GM23338 (cell line): ENCODE data around the gene DLL4. TPM values are rescaled to one million over a fixed set of nuclear protein-coding genes. Genes with fewer than 3 reads are reported as not detected.

ENCODE experiments used
- ATAC-seq: fragments of 200-7000 bp; cut with Tn5 transposase; 3 replicates; pipeline ENCODE4 v1.9.1; 2020
- DNase-seq: peaks from one replicate; pipeline ENCODE4 v3.0.0-alpha.2; 2015; ENCODE audit warnings: low spot score
- H2AFZ ChIP-seq: fragments of 200-600 bp; sonication (generic); 2 replicates; pipeline ENCODE4 v1.8.0; 2016; ENCODE audit warnings: antibody characterized with exemption, mild to moderate bottlenecking, moderate library complexity
- H3F3A ChIP-seq: fragments of 200-600 bp; sonication (generic); replicated peaks from 2 replicates; pipeline ENCODE4 v1.8.0; 2017; ENCODE audit warnings: antibody characterized with exemption, mixed run types, low read depth
- H3K27ac ChIP-seq: fragments of 200-600 bp; sonication (generic); 2 replicates; pipeline ENCODE4 v1.6.1; 2016; ENCODE audit warnings: low read depth
- H3K27me3 ChIP-seq: fragments of 200-600 bp; sonication (generic); 2 replicates; pipeline ENCODE4 v1.8.0; 2016; ENCODE audit warnings: mild to moderate bottlenecking, mixed run types, moderate library complexity; ENCODE audit not compliant: insufficient read depth
- H3K36me3 ChIP-seq: fragments of 200-600 bp; sonication (generic); 2 replicates; pipeline ENCODE4 v1.8.0; 2016; ENCODE audit warnings: mild to moderate bottlenecking; ENCODE audit not compliant: insufficient read depth
- H3K4me1 ChIP-seq: fragments of 200-600 bp; sonication (generic); 2 replicates; pipeline ENCODE4 v1.8.0; 2016; ENCODE audit warnings: mild to moderate bottlenecking, moderate library complexity; ENCODE audit not compliant: insufficient read depth
- H3K4me2 ChIP-seq: fragments of 200-600 bp; sonication (generic); 2 replicates; pipeline ENCODE4 v1.7.1; 2017; ENCODE audit warnings: mixed run types
- H3K4me3 ChIP-seq: fragments of 200-600 bp; sonication (generic); 2 replicates; pipeline ENCODE4 v1.6.1; 2016; ENCODE audit warnings: mixed run types
- H3K79me2 ChIP-seq: fragments of 200-600 bp; sonication (generic); replicated peaks from 2 replicates; pipeline ENCODE4 v1.8.0; 2017; ENCODE audit warnings: mild to moderate bottlenecking; ENCODE audit not compliant: insufficient read depth
- H3K9me2 ChIP-seq: fragments of 200-600 bp; sonication (generic); 2 replicates; pipeline ENCODE4 v1.8.0; 2017; ENCODE audit not compliant: insufficient read depth
- H4K20me1 ChIP-seq: fragments of 200-600 bp; sonication (generic); replicated peaks from 2 replicates; pipeline ENCODE4 v1.8.0; 2017; ENCODE audit warnings: mild to moderate bottlenecking; ENCODE audit not compliant: insufficient read depth
- H3K27ac Mint-ChIP-seq: 2 replicates; pipeline ENCODE4 v1.8.0; 2020; ENCODE audit warnings: inconsistent platforms, mild to moderate bottlenecking, moderate library complexity, mixed read lengths
- H3K27me3 Mint-ChIP-seq: 3 replicates; pipeline ENCODE4 v1.8.0; 2022; ENCODE audit warnings: low read depth, mild to moderate bottlenecking, moderate library complexity, mixed read lengths, inconsistent platforms; ENCODE audit not compliant: insufficient read depth, poor library complexity
- H3K36me3 Mint-ChIP-seq: 3 replicates; pipeline ENCODE4 v1.8.0; 2021; ENCODE audit warnings: low read depth, mild to moderate bottlenecking, inconsistent platforms, moderate library complexity, mixed read lengths
- H3K4me1 Mint-ChIP-seq: 3 replicates; pipeline ENCODE4 v1.8.0; 2020; ENCODE audit warnings: mild to moderate bottlenecking, inconsistent platforms, mixed read lengths
- H3K4me3 Mint-ChIP-seq: 3 replicates; pipeline ENCODE4 v1.8.0; 2021; ENCODE audit warnings: moderate library complexity, mild to moderate bottlenecking, inconsistent platforms, mixed read lengths
- H3K9me3 Mint-ChIP-seq: 3 replicates; pipeline ENCODE4 v1.8.0; 2020; ENCODE audit warnings: moderate library complexity, mild to moderate bottlenecking, inconsistent platforms, mixed read lengths
- CREB1 ChIP-seq: fragments of 250-450 bp; sonication (Bioruptor Pico); IDR thresholded peaks from 2 replicates; pipeline ENCODE4 v1.5.0; 2020; ENCODE audit warnings: low read depth, mild to moderate bottlenecking, moderate library complexity
- ETS1 ChIP-seq: IDR thresholded peaks from 2 replicates; pipeline ENCODE4 v1.6.1; 2016; ENCODE audit warnings: antibody characterized with exemption
- EZH2 ChIP-seq: fragments of 200-600 bp; sonication (generic); IDR thresholded peaks from one replicate; pipeline ENCODE4 v1.8.0; 2017; ENCODE audit warnings: antibody characterized with exemption, mild to moderate bottlenecking, low read depth; ENCODE audit not compliant: unreplicated experiment
- JUNB ChIP-seq: IDR thresholded peaks from one replicate; pipeline ENCODE4 v1.6.1; 2016; ENCODE audit warnings: antibody characterized with exemption; ENCODE audit not compliant: unreplicated experiment
- POLR2AphosphoS5 ChIP-seq: IDR thresholded peaks from 2 replicates; pipeline ENCODE4 v1.6.1; 2016; ENCODE audit warnings: antibody characterized with exemption, low read depth
- ZNF114 ChIP-seq: fragments of 250-450 bp; sonication (Bioruptor Pico); IDR thresholded peaks from 2 replicates; pipeline ENCODE4 v1.5.0; 2020; ENCODE audit warnings: mild to moderate bottlenecking, moderate library complexity
- ZNF462 ChIP-seq: fragments of 250-450 bp; sonication (Bioruptor Pico); IDR thresholded peaks from 2 replicates; pipeline ENCODE4 v1.5.0; 2020; ENCODE audit warnings: mild to moderate bottlenecking, moderate library complexity
- polyA plus RNA-seq: library from polyadenylated mRNA; unstranded; fragments of >200 nt; fragmentation: Nextera tagmentation; extraction: Ambion mirVana; gene quantifications from 2 replicates; pipeline ENCODE4 v1.2.1, GENCODE V29; 2016
- total RNA-seq: library from RNA; depleted of rRNA; stranded (reverse); fragments of >200 nt; shearing (Covaris generic); gene quantifications from 2 replicates; pipeline ENCODE4 v1.2.3, GENCODE V29; 2014

The DLL4 gene
- total and polyA plus RNA-seq, 2 experiments from 2014 or later: 0.31 to 0.99 TPM

GRCh38 chr15:40952301-40952900, 23.3 kb downstream of the DLL4 start:
- peak overlapping the region; percentile 98 for H3K4me3 ChIP-seq
- peak overlapping the region; percentile 98 for H3K27ac ChIP-seq
- Mint-ChIP-seq H3K9me3 (no peaks in the 10 kb centered on the region; the same call in none of the 3 replicates), H3K4me3 (peak overlapping the region; percentile 94), H3K27me3 (peaks cover 30% of the 10 kb centered on the region), H3K36me3 (peaks cover 43% of the 10 kb centered on the region), H3K4me1 (peaks cover 48% of the 10 kb centered on the region), H3K27ac (peak overlapping the region; percentile 100)
- peaks cover 31% of the 10 kb centered on the region for H3K79me2 ChIP-seq
- peaks cover 20% of the 10 kb centered on the region for H3F3A ChIP-seq
- no peaks in the 10 kb centered on the region; the same call in 1 of the 2 replicates for H4K20me1 ChIP-seq
- no peaks in the 10 kb centered on the region for H3K27me3 ChIP-seq
- DNase-seq (peak; percentile 88), ATAC-seq (peak; percentile 58)
- H3K36me3 ChIP-seq: peaks cover 7% of the 10 kb centered on the region
- peak overlapping the region; percentile 81 for H3K4me2 ChIP-seq
- peaks cover 34% of the 10 kb centered on the region for H3K4me1 ChIP-seq
- no peak overlapping the region for H2AFZ ChIP-seq
- no peaks in the 10 kb centered on the region for H3K9me2 ChIP-seq
- TF ChIP-seq EZH2 (no peak), POLR2AphosphoS5 (no peak; the same call in 1 of the 2 replicates)

- Histone ChIP-seq H3F3A (peaks cover 26% of the 10 kb centered on the region), H3K4me3 (peak within 1 kb of the TSS; percentile 98), H3K4me1 (peaks cover 34% of the 10 kb centered on the region), H3K27ac (peak within 1 kb of the TSS; percentile 98), H4K20me1 (no peaks in the 10 kb centered on the region; the same call in 1 of the 2 replicates), H3K79me2 (peaks cover 31% of the 10 kb centered on the region), H3K36me3 (peaks cover 7% of the 10 kb centered on the region), H3K9me2 (no peaks in the 10 kb centered on the region), H2AFZ (no peak within 1 kb of the TSS), H3K27me3 (no peaks in the 10 kb centered on the region), H3K4me2 (peak within 1 kb of the TSS; percentile 88)
- H3K4me1 Mint-ChIP-seq: peaks cover 53% of the 10 kb centered on the region
- TF ChIP-seq CREB1 (CRISPR knock-in tag): peak; percentile 72
- TF ChIP-seq ZNF114: peak; percentile 92
- TF ChIP-seq POLR2AphosphoS5: peak; percentile 96
- no peak; the same call in 1 of the 2 replicates for TF ChIP-seq ETS1
- peaks cover 30% of the 10 kb centered on the region for H3K27me3 Mint-ChIP-seq
- peak; percentile 83 for ATAC-seq
- H3K27ac Mint-ChIP-seq: peak within 1 kb of the TSS; percentile 100
- H3K36me3 Mint-ChIP-seq: peaks cover 48% of the 10 kb centered on the region
- H3K4me3 Mint-ChIP-seq: peak within 1 kb of the TSS; percentile 94
- peak; percentile 99 for DNase-seq
- H3K9me3 Mint-ChIP-seq: no peaks in the 10 kb centered on the region; the same call in none of the 3 replicates
Observed at GRCh38 chr15:40952901-40953712, 24.0 kb downstream of the DLL4 start, which contains the start of gene CHAC1. TSS of gene CHAC1 (plus strand) at chr15:40953471. CDS start at chr15:40953584, 113 bp downstream.

DNA sequence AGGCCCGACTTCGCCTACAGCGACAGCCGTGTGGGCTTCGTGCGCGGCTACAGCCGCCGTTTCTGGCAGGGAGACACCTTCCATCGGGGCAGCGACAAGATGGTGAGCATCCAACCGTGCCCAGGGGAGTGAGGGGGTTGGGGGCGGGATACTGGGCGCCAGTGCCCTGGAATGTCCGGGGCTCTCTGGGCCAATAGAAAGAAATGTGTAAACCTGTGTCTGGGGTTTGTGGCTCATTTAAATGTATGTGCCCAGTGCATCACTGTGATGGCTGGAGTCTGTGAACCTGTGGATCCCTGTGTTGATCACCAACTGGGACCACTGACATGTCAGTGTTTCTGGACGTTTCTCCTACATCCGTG, 24.6 kb downstream of the DLL4 start:
- peak overlapping the region; percentile 36 for H3K27ac ChIP-seq
- DNase-seq: peak; percentile 44
- TF ChIP-seq ZNF462 (CRISPR knock-in tag) (no peak), POLR2AphosphoS5 (no peak; the same call in 1 of the 2 replicates), ZNF114 (no peak), JUNB (no peak)

More for the DNA sequence above, 24.6 kb downstream of the DLL4 start:
- no peak overlapping the region for H2AFZ ChIP-seq
- H3F3A ChIP-seq: peaks cover 26% of the 10 kb centered on the region
- no peaks in the 10 kb centered on the region for H3K9me2 ChIP-seq
- no peaks in the 10 kb centered on the region; the same call in none of the 3 replicates for H3K9me3 Mint-ChIP-seq
- H3K27me3 ChIP-seq: no peaks in the 10 kb centered on the region
- peaks cover 31% of the 10 kb centered on the region for H3K79me2 ChIP-seq
- peaks cover 7% of the 10 kb centered on the region for H3K36me3 ChIP-seq
- peak overlapping the region; percentile 94 for H3K4me3 Mint-ChIP-seq
- H3K4me1 ChIP-seq: peaks cover 28% of the 10 kb centered on the region
- H3K36me3 Mint-ChIP-seq: peaks cover 48% of the 10 kb centered on the region
- H3K27me3 Mint-ChIP-seq: peaks cover 35% of the 10 kb centered on the region
- peak overlapping the region; percentile 88 for H3K4me2 ChIP-seq
- ATAC-seq: peak; percentile 2
- peak overlapping the region; percentile 100 for H3K27ac Mint-ChIP-seq
- peak overlapping the region; percentile 98 for H3K4me3 ChIP-seq
- peaks cover 55% of the 10 kb centered on the region for H3K4me1 Mint-ChIP-seq
- H4K20me1 ChIP-seq: no peaks in the 10 kb centered on the region; the same call in 1 of the 2 replicates
